HG02759 (cell line): ENCODE results near the gene NAA15.
"Not testable (repeated sequence)": the region's sequence is repeated elsewhere in the genome, so short reads cannot be mapped to it uniquely, and the experiment has no call there.

Source experiments
- ATAC-seq: cut with Tn5 transposase; IDR thresholded peaks from one replicate; pipeline ENCODE4 v1.9.1; 2021; ENCODE audit warnings: mild to moderate bottlenecking, moderate library complexity; ENCODE audit not compliant: unreplicated experiment

The NAA15 gene

GRCh38 chr4:139443661-139444060, 142.4 kb downstream of the NAA15 start:
- ATAC-seq = no peak

- not testable (repeated sequence) for ATAC-seq
Observed at GRCh38 chr4:139444881-139445280, 143.6 kb downstream of the NAA15 start.

DNA sequence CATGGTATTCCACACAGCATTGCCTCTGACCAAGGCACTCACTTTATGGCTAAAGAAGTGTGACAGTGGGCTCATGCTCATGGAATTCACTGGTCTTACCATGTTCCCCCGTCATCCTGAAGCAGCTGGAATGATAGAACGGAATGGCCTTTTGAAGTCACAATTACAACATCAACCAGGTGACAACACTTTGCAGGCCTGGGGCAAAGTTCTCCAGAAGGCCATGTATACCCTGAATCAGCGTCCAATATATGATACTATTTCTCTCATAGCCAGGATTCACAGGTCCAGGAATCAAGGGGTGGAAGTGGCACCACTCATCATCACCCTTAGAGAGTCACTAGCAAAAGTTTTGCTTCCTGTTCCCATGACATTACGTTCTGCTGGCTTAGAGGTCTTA, 145.8 kb downstream of the NAA15 start:
- ATAC-seq = not testable (repeated sequence)

GRCh38 chr4:139450586-139450985, 149.3 kb downstream of the NAA15 start:
- ATAC-seq = no peak

DNA sequence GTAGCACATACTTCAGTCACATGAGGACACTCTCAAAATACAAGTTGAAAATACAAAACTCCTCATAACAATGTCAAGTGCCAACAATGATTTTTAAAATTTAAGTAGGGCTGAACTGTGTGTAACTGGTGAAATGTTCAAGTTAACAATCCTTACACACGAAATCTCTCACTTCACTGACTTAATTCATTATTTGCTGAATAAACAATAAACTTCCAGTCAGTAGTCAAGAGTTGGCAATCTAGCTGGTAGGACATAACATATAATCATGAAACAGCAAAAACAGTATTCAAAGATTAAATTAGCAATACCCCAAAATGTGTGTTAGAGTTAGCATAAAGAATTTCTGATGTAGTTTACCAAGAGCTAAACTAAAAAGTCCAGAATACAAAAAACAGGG, 150.7 kb downstream of the NAA15 start:
- ATAC-seq = no peak

DNA sequence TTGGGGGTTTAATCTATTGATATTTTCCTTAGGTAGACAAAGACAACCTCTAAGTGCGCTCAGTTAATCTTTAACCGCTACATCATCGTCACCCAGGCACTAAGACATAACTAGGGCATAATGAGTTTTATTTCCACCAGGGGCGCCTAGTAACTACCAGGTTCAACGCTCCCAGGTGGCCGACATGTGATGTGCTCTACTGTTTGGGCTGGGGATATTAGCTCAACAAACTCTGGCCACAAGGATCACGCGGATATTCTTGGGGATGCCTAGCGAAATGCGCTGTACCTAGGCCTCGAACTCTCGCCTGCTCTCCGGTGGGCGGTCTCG, 151.7 kb downstream of the NAA15 start:
- peak; percentile 44 for ATAC-seq

DNA sequence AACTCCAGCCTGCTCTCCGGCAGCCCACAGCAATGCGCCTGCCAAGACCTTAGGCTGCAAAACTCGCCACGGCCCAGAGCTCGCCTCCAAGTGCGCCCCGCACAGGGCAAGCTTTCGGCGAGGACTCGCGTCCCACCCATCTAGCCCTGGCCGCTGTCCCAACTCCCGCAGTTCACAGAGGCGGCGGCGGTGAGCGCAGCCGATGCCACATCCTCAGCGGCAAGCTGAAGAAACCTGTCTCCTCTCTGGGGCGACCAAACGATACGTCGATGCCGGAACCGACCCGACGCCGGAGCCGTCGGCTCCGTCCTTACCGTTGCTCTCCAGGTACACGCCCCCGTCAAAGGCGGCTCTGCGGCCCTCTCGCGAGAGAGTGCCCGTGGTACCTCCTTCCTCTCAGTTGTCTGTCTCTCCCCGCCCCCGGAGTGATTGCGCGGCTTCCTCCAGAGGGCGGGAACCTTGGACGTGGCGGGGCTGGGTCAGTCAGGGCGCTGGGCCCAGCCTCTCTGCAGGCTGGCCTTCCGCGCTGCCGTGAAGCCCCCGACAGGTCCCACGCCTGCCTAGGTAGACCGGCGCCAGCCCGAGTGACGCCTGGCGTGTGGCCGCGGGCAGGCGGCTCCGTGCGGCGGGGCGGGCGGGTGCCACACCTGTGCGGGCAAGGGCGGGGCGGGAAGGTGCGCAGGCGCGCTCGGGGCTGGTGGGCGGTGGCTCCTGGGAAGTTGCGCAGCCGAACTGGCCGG, 152.2 kb downstream of the NAA15 start:
- ATAC-seq = peak; percentile 90

DNA sequence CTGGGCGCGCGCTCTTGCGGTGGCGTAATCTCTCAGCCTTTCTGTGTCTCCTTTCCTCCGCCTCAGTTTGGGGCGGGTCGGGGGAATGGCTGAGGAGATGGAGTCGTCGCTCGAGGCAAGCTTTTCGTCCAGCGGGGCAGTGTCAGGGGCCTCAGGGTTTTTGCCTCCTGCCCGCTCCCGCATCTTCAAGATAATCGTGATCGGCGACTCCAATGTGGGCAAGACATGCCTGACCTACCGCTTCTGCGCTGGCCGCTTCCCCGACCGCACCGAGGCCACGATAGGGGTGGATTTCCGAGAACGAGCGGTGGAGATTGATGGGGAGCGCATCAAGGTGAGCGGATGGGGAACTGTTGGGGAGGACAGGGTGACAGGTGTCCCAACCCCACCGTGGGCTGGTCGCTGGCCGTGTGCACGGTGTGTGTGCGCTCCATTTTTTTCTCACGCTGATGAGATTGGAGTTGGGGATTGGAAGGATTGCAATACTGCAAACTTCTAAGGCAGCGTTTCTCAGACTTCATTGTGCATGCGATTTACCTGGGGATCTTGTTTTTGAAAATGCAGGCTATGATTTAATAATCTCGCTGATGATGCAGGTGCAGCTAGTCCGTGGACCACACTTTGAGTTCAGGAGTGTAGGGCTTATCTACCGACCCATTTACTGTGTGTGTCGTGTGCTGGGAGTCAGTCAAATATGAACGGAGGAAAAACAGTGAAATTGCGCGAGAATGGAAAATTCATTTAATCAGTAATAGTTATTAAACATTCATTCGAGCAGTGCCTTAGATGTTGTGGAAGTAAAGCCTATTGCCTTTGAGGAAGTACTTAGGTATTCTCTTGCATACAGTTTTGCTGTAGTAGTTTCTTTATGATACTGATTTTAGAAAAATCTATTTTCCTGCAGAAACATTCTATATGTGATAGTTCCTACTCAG, 153.1 kb downstream of the NAA15 start, which contains the start of gene RAB33B:
TSS of gene RAB33B (plus strand) at position 11 of the 935 bp plus-strand sequence. CDS start at position 86, 75 bp downstream.
- peak; percentile 1 for ATAC-seq

DNA sequence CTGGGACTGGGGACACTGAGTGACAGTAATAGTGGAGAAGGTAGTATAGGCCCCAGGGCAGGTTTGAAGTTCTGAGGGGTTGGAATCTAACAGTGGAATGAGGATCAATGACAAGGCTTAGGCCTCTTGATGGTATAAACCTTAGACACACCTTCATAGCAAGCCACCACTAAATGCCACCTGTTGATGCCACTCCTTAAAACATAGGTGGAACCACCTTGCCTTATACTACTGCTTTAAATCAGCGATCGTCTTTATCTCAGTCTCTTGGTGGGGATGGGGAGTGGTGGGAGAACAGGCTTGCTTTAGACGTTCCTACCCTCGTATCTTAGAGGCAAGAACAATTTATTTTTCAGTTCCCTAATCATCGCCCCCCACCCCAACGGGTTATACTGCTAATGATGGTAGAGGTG, 153.8 kb downstream of the NAA15 start:
- no peak for ATAC-seq

- no peak for ATAC-seq
Observed at GRCh38 chr4:139457318-139457717, 156.0 kb downstream of the NAA15 start.

DNA sequence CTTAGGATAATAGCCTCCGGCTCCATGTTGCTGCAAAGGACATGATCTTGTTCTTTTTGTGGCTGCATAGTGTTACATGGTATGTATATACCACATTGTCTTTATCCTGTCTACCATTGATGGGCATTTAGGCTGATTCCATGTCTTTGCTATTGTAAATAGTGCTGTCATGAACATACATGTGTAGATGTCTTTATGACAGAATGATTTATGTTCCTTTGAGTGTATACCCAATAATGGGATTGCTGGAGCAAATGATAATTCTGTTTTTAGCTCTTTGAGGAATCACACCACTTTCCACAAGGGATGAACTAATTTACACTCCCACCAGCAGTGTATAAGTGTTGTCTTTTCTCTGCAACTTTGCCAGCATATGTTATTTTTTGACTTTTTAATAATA, 157.2 kb downstream of the NAA15 start:
- no peak for ATAC-seq

DNA sequence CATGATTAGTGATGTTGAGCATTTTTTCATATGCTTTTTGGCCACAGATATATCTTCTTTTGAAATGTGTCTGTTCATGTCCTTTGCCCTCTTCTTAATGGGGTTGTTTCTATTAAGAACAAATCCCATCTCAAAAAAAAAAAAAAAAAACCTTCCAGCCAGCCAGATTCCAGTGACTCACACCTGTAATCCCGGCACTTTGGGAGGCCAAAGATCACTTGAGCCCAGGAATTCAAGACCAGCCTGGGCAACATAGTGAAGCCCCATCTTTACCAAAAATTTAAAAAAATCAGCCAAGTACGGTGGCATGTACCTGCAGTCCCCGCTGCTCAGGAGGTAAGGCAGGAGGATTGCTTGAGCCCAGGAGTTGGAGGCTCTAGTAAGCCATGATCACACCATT, 157.7 kb downstream of the NAA15 start:
- no peak for ATAC-seq

GRCh38 chr4:139460565-139460964, 159.3 kb downstream of the NAA15 start:
- ATAC-seq = no peak

- ATAC-seq = no peak
Observed at GRCh38 chr4:139461022-139461628, 159.8 kb downstream of the NAA15 start.

DNA sequence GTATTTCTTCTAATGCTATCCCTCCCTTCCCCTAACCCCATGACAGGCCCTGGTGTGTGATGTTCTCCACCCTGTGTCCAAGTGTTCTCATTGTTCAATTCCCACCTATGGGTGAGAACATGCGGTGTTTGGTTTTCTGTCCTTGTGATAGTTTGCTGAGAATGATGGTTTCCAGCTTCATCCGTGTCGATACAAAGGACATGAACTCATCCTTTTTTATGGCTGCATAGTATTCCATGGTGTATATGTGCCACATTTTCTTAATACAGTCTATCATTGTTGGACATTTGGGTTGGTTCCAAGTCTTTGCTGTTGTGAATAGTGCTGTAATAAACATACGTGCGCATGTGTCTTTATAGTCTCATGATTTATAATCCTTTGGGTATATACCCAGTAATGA, 163.2 kb downstream of the NAA15 start:
- not testable (repeated sequence) for ATAC-seq

DNA sequence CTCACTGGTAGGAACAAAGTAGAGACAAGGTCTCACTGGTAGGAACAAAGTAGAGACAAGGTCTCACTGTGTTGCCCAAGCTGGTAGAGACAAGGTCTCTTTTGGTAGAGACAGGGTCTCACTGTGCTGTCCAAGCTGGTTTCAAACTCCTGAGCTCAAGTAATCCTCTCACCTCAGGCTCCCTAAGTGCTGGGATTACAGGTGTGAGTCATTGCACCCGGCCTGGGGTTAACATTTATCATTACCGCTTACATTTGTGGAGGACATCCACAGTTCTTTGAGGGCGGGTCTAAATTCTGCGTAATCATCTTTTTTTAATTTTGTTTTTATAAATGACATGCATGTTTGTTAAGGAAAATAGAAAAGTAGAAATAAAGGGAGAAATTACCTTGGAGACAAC, 164.6 kb downstream of the NAA15 start:
- ATAC-seq = no peak

GRCh38 chr4:139468756-139469155, 167.5 kb downstream of the NAA15 start:
- ATAC-seq = not testable (repeated sequence)

DNA sequence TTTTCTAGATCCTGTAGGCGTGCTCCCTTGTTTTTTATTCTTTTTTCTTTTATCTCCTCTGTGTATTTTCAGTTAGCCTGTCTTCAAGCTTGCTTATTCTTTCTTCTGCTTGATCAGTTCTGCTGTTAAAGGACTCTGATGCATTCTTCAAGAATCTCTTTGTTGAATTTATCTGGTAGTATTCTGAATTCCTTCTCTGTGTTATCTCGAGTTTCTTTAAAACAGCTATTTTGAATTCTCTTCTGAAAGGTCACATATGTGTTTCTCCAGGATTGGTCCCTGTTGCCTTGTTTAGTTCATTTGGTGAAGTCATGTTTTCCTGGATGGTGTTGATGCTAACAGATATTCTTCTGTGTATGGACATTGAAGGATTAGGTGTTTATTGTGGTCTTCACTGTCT, 167.9 kb downstream of the NAA15 start:
- ATAC-seq = no peak
